Ecto neural progenitor cell (in vitro differentiated cells): ENCODE measurements around the gene UBXN11.
"Not testable (repeated sequence)": the region's sequence is repeated elsewhere in the genome, so short reads cannot be mapped to it uniquely, and the experiment has no call there.

Experiments
- DNase-seq: peaks from one replicate; pipeline ENCODE4 v3.0.0-alpha.2; 2018; ENCODE audit warnings: low spot score

UBXN11 gene

DNA sequence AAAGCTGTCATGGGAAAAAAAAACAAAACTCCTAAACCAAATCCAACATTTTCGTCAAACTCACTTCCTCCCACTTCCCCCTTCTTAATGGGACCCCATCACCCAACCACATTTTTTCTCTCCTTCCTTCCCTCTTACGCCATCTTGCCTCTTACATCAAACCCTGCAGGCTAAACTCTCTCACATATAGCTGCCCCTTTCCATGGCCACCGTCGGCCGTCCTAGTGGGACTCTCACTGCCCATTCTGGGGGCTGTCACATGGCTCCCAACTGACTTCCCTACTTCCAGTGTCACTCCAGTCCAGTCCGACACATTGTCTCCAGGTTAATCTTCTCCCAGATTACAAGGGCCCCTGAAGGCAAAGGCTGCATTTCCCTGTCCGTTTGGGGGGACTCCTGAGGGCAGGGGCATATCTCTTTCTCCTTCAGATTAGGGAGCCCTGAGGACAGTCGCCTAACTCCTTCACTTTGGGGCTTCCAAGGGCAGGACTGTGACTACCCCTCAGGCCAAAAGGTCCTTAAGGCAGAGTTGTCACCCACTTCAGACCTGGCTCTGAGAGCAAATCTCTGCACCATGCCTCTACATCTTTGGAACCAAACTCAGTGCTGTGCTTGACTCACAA lies 658 bp downstream of the UBXN11 start:
- DNase-seq = no peak

- no peak for DNase-seq
Observed at GRCh38 chr1:26302733-26303405, 3.6 kb downstream of the UBXN11 start.

DNA sequence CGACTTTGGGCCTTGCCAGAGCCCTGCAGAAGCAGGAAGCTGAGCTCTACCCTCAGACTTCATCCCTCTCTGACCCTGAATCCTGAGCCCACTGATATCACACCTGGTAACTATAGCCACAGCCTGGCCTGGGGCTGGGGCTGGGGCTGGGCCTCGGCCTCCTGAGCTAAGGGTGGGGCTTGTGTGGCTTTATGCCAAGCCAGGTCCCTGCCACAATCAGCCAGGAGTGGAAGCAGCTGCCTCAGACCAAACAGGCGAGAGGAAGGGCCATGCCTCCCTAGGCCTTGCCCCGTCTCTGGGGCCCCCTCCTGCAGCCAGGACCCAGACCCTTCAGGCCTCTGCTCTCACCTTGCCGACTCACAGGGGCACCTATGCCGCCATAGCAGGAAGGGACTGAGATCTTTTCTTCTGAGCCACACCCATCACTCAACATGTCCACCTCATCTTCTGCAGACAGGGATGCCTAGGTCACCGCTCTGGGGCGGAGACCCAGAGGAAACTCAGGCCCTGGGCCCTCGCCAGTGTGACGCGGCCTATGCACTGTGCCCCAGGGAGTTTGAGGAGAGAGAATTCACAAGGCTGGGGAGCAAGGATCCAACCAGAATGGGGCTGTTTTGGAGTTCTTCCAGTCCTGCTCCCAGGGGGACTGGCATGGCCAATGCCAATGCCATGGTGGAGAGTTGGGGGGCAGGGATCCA lies 5.7 kb downstream of the UBXN11 start:
- no peak for DNase-seq

DNA sequence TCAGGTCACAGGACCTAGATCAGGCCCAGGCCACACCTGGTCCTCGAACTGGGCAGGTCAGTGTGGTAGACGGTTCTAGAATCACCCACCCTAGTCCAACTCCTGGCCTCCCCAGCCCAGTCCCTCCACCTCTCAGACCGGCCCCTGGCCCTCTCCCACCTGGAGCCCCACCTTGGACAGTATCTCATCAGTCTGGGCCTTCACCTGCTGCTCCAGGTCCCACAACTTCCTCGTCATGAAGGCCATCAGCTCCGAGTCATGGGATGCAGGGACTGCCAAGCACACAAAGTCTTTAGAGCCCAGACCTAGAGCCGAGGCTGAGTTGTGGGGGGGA lies 8.7 kb downstream of the UBXN11 start:
- DNase-seq = peak; percentile 33

GRCh38 chr1:26297057-26297790 lies 9.2 kb downstream of the UBXN11 start:
- DNase-seq = peak; percentile 29

GRCh38 chr1:26296340-26297056 lies 9.9 kb downstream of the UBXN11 start:
- peak; percentile 38 for DNase-seq

GRCh38 chr1:26295194-26296138 lies 11.0 kb downstream of the UBXN11 start:
- DNase-seq = peak; percentile 24

- DNase-seq = peak; percentile 34
Observed at GRCh38 chr1:26293911-26294463, 12.4 kb downstream of the UBXN11 start.

GRCh38 chr1:26292735-26293134 lies 13.7 kb downstream of the UBXN11 start:
- DNase-seq = not testable (repeated sequence)

GRCh38 chr1:26291939-26292338 lies 14.5 kb downstream of the UBXN11 start:
- no peak for DNase-seq

DNA sequence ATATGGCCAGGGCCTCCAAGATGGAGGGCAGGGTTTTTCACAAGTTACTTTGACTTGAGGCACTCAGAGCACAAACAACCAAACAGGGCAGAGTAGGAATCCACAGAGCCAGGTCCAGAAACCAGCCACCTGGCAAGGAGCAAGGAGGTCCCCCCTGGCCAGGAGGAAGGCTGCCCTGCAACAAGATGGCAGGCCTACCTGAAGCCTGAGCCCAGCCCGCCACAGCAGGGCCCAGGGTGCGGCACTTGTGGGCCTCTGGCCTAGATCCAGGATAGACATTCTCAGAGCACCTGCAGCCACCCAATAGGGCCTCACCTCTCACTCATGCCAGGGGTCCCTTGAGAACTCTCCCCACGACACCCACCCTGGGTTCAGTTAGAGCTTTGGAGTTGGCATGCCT lies 15.0 kb downstream of the UBXN11 start:
- peak; percentile 45 for DNase-seq

GRCh38 chr1:26290882-26291261 lies 15.6 kb downstream of the UBXN11 start:
- DNase-seq = peak; percentile 62

- DNase-seq = peak; percentile 60
Observed at GRCh38 chr1:26290122-26290881, 16.1 kb downstream of the UBXN11 start.

GRCh38 chr1:26289158-26290059 lies 17.0 kb downstream of the UBXN11 start:
- peak; percentile 49 for DNase-seq

DNA sequence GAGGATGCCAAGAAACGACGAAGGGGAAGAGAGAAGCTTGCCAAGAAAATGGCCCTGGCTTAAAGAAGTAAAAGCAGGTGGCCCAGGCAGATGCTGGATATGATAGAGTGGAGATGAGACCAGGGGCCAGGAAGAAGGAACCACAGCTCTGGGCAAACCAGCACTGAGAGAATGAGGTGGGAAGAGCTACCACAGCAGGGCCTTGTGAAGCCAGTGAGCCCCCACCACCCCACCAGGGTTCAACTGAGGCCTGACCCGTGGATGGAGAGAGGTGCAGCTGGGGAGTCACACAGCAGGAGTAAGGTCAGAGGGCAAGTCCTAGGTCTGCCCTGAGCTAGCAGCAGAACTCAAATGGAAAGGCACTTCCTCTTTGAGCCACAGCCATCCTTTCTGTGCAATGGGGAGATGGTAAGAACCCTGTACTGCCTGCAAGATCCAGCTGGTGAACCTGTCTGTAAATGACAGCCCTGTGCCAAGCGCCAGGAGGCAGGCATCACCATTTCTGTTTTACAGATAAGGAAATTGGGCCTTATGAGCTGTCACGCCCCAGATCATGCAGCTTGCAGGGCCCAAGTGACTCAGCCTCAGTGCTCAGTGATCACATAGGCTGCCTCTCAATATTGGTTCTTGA lies 18.0 kb downstream of the UBXN11 start:
- peak; percentile 39 for DNase-seq

GRCh38 chr1:26287811-26288210 lies 18.6 kb downstream of the UBXN11 start:
- no peak for DNase-seq

- no peak for DNase-seq
Observed at GRCh38 chr1:26287033-26287711, 19.3 kb downstream of the UBXN11 start.

- no peak for DNase-seq
Observed at GRCh38 chr1:26286064-26286416, 20.4 kb downstream of the UBXN11 start.
